MCF 10A (cell line): Measurements from ENCODE around the gene FAM210A. TPM values are rescaled to one million over a fixed set of nuclear protein-coding genes. Genes with fewer than 3 reads are reported as not detected.

ENCODE experiments used
- BruUV-seq: library from RNA; stranded (reverse); fragments of 400-500 nt; replicated peaks from 2 replicates; lab custom pipeline; 2021; lab: Mats Ljungman, UMichigan
- CTCF ChIA-PET: fragments of 300-600 bp; sonication (Branson Sonifier 250); formaldehyde crosslinking; extraction: SDS; loops from one replicate; lab custom pipeline; 2021; ENCODE audit warnings: antibody characterized with exemption, inconsistent platforms; lab: Yijun Ruan, JAX
- POLR2A ChIA-PET: fragments of 300-600, 350-650 bp; sonication (Branson Sonifier 250); formaldehyde crosslinking; extraction: SDS; loops from one replicate; lab custom pipeline; 2020; ENCODE audit warnings: antibody characterized with exemption, inconsistent platforms; lab: Yijun Ruan, JAX
- DNase-seq: peaks from one replicate; pipeline ENCODE4 v3.0.0-alpha.2; 2018; ENCODE audit not compliant: unreplicated experiment
- H3K27ac Mint-ChIP-seq: one replicate; pipeline ENCODE4 v1.8.0; 2022; ENCODE audit warnings: mild to moderate bottlenecking, low read depth, mixed read lengths; ENCODE audit not compliant: unreplicated experiment
- H3K27me3 Mint-ChIP-seq: one replicate; pipeline ENCODE4 v1.8.0; 2022; ENCODE audit warnings: mixed read lengths; ENCODE audit not compliant: insufficient read depth, unreplicated experiment
- H3K36me3 Mint-ChIP-seq: one replicate; pipeline ENCODE4 v1.8.0; 2022; ENCODE audit warnings: mild to moderate bottlenecking, moderate library complexity, mixed read lengths; ENCODE audit not compliant: insufficient read depth, unreplicated experiment
- H3K4me1 Mint-ChIP-seq: one replicate; pipeline ENCODE4 v1.8.0; 2022; ENCODE audit warnings: mixed read lengths; ENCODE audit not compliant: insufficient read depth, unreplicated experiment
- H3K4me3 Mint-ChIP-seq: one replicate; pipeline ENCODE4 v1.8.0; 2022; ENCODE audit warnings: mild to moderate bottlenecking, moderate library complexity, mixed read lengths; ENCODE audit not compliant: unreplicated experiment
- H3K9me3 Mint-ChIP-seq: one replicate; pipeline ENCODE4 v1.8.0; 2022; ENCODE audit warnings: mixed read lengths; ENCODE audit not compliant: unreplicated experiment
- CTCF ChIP-seq: fragments of 200-600 bp; IDR thresholded peaks from one replicate; pipeline ENCODE4 v1.8.0; 2022; ENCODE audit warnings: antibody characterized with exemption, mild to moderate bottlenecking; ENCODE audit not compliant: unreplicated experiment
- intact Hi-C: fragments of 100-400 bp; cut with micrococcal nuclease; formaldehyde crosslinking; loops from 2 replicates; pipeline ENCODE4 v1.14.1; 2022
- total RNA-seq: library from RNA; stranded (reverse); gene quantifications from 2 replicates; pipeline ENCODE4 v1.2.3, GENCODE V29; 2022

FAM210A gene
- total RNA-seq, 1 experiment from 2014 or later: 31.2 TPM

- CTCF ChIA-PET: no interaction called here
- DNase-seq: no peak
- H3K4me3 Mint-ChIP-seq: no peak overlapping the region
- intact Hi-C loops: no loop called here
- H3K27ac Mint-ChIP-seq: no peak overlapping the region
- no peak for TF ChIP-seq CTCF
- H3K9me3 Mint-ChIP-seq: peaks cover 9% of the 10 kb centered on the region
- H3K36me3 Mint-ChIP-seq: no peaks in the 10 kb centered on the region
- peaks cover 12% of the 10 kb centered on the region for H3K27me3 Mint-ChIP-seq
- H3K4me1 Mint-ChIP-seq: no peaks in the 10 kb centered on the region
- BruUV-seq: no TSS peak
- POLR2A ChIA-PET: no interaction called here
Observed at GRCh38 chr18:13643261-13643751, 83.1 kb downstream of the FAM210A start.

GRCh38 chr18:13642440-13642827 lies 83.9 kb downstream of the FAM210A start:
- intact Hi-C loops: no loop called here
- Mint-ChIP-seq H3K4me1 (no peaks in the 10 kb centered on the region), H3K27me3 (peaks cover 12% of the 10 kb centered on the region), H3K27ac (no peak overlapping the region), H3K9me3 (peaks cover 9% of the 10 kb centered on the region), H3K4me3 (no peak overlapping the region), H3K36me3 (no peaks in the 10 kb centered on the region)
- no peak for DNase-seq
- ChIA-PET POLR2A (no interaction called here), CTCF (no interaction called here)
- no peak for TF ChIP-seq CTCF
- BruUV-seq: no TSS peak

- no peaks in the 10 kb centered on the region for H3K36me3 Mint-ChIP-seq
- peaks cover 9% of the 10 kb centered on the region for H3K9me3 Mint-ChIP-seq
- H3K27ac Mint-ChIP-seq: no peak overlapping the region
- ChIA-PET POLR2A (no interaction called here), CTCF (no interaction called here)
- H3K4me1 Mint-ChIP-seq: no peaks in the 10 kb centered on the region
- no peak for TF ChIP-seq CTCF
- no peak for DNase-seq
- H3K27me3 Mint-ChIP-seq: peaks cover 12% of the 10 kb centered on the region
- BruUV-seq: no TSS peak
- intact Hi-C loops: no loop called here
- no peak overlapping the region for H3K4me3 Mint-ChIP-seq
Observed at GRCh38 chr18:13641551-13642439, 84.6 kb downstream of the FAM210A start.

GRCh38 chr18:13640266-13640860 lies 86.0 kb downstream of the FAM210A start:
- Mint-ChIP-seq H3K27me3 (peaks cover 11% of the 10 kb centered on the region), H3K27ac (no peak overlapping the region), H3K36me3 (no peaks in the 10 kb centered on the region), H3K9me3 (peaks cover 9% of the 10 kb centered on the region), H3K4me3 (no peak overlapping the region), H3K4me1 (no peaks in the 10 kb centered on the region)
- DNase-seq: no peak
- intact Hi-C loops: no loop called here
- BruUV-seq: no TSS peak
- POLR2A ChIA-PET: no interaction called here
- CTCF ChIA-PET: interaction anchor here (0.6 kb wide), 1 partner anchor 190 kb away, joined by 3 read pairs; no protein-coding TSS in a partner anchor
- no peak for TF ChIP-seq CTCF
